ENCODE measurements around the gene PRKRA. TPM values are rescaled to one million over a fixed set of nuclear protein-coding genes. Genes with fewer than 3 reads are reported as not detected.

The PRKRA gene
- total RNA-seq, 1 donor from 2014 or later, result 70.3 TPM

DNA sequence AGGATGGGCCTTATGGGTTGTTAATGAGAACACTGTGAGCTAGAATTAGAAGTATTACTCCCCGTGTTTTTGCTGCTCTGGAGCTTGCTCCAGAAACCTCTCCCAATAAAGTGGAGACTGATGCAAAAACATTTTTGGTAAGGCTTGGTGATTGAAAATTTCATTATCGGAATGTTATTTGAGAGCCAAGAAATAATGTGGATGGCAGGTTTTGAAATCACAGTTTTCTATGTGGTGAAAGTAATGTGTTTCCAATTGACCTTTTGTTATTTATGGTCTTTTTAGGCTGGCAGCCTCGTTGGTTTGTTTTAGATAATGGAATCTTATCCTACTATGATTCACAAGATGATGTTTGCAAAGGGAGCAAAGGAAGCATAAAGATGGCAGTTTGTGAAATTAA is 34.4 kb upstream of the PRKRA start:
- TF ChIP-seq CTCF (IDR thresholded peaks at IDR 0.05; ENCODE audit: unreplicated experiment), result no peak
- no peaks in the 10 kb centered on the region for H3K27me3 Mint-ChIP-seq (ENCODE audit: low read depth)
- H3K36me3 Mint-ChIP-seq, result peaks cover 29% of the 10 kb centered on the region
- no peak overlapping the region for H3K27ac Mint-ChIP-seq
- DNase-seq (ENCODE audit: low spot score in 2 of 2, unreplicated experiment in 2 of 2), result no peak
- H3K4me1 Mint-ChIP-seq, result peaks cover 35% of the 10 kb centered on the region
- peaks cover 5% of the 10 kb centered on the region for H3K9me3 Mint-ChIP-seq
- no peak overlapping the region for H3K4me3 Mint-ChIP-seq

GRCh38 chr2:178484245-178485041 is 33.5 kb upstream of the PRKRA start:
- TF ChIP-seq CTCF (IDR thresholded peaks at IDR 0.05; ENCODE audit: unreplicated experiment), result no peak
- Mint-ChIP-seq H3K36me3 (peaks cover 23% of the 10 kb centered on the region), H3K27me3 (ENCODE audit: low read depth) (no peaks in the 10 kb centered on the region), H3K9me3 (peaks cover 5% of the 10 kb centered on the region), H3K4me3 (no peak overlapping the region), H3K27ac (peak overlapping the region; percentile 75), H3K4me1 (peaks cover 35% of the 10 kb centered on the region)
- DNase-seq (ENCODE audit: low spot score in 2 of 2, unreplicated experiment in 2 of 2), result no peak

GRCh38 chr2:178482437-178482836 is 31.5 kb upstream of the PRKRA start:
- no peaks in the 10 kb centered on the region for H3K27me3 Mint-ChIP-seq (ENCODE audit: low read depth)
- no peak for TF ChIP-seq CTCF (IDR thresholded peaks at IDR 0.05; ENCODE audit: unreplicated experiment)
- H3K4me1 Mint-ChIP-seq, result peaks cover 45% of the 10 kb centered on the region
- H3K9me3 Mint-ChIP-seq, result peaks cover 5% of the 10 kb centered on the region
- no peak overlapping the region for H3K27ac Mint-ChIP-seq
- peak overlapping the region; percentile 94 for H3K4me3 Mint-ChIP-seq
- DNase-seq (ENCODE audit: low spot score in 2 of 2, unreplicated experiment in 2 of 2), result no peak
- peaks cover 14% of the 10 kb centered on the region for H3K36me3 Mint-ChIP-seq

DNA sequence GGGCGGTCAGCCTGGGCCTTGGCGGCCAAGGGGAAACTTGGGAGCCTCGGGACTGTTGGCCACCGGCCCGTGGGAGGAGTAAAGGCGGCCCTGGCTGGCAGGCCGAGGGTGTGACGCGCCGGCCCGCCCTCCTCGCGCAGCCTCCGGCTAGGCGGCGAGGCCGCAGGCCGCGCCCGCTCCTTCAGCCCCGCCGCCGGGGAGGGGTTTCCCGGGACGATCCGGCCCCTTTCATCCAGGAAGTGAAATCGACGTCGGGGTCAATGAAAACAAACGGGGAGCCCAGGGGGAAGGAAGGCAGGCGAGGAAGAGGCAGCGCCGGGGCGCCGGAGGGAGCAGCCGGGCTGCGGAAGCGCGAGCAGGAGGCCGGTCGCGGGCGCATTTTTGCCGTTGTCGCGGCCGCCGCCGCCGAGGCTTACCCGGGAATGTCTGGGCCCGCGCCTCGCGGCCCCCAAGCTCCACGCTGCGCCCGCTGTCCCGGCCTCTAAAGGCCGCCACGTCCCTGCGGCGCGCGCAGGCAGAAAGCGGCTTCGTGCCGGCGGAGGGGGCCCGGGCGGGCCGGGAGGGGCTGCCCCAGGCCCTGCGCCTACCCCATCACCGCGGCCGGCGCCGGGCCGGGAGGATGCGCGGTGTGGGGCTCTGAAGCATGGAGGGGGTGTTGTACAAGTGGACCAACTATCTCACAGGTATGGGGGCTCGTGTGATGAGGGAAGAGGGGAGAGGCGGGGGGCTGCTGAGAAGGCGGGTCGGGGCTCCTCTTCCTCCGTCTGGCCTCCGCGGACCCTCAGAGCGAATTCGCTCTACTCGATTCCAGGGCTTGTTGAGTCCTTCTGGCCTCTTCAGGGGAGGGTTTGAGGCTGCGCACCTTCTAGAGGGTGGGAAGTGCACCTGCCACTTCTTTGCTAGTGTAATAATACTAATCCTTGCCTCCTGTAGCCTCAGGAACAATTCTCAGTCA is 29.5 kb upstream of the PRKRA start, which contains the start of gene PLEKHA3:
Gene PLEKHA3, plus strand, starts transcription at position 231 of the 955 bp plus-strand sequence. Its CDS starts 413 bp downstream, at position 644.
- Mint-ChIP-seq H3K36me3 (peaks cover 1% of the 10 kb centered on the region), H3K9me3 (no peaks in the 10 kb centered on the region), H3K4me3 (peak within 1 kb of the TSS; percentile 94), H3K4me1 (peaks cover 49% of the 10 kb centered on the region), H3K27ac (peak within 1 kb of the TSS; percentile 99), H3K27me3 (ENCODE audit: low read depth) (no peaks in the 10 kb centered on the region)
- no peak for TF ChIP-seq CTCF (IDR thresholded peaks at IDR 0.05; ENCODE audit: unreplicated experiment)
- peak; percentile 73 to 84 for DNase-seq (ENCODE audit: low spot score in 2 of 2, unreplicated experiment in 2 of 2)

DNA sequence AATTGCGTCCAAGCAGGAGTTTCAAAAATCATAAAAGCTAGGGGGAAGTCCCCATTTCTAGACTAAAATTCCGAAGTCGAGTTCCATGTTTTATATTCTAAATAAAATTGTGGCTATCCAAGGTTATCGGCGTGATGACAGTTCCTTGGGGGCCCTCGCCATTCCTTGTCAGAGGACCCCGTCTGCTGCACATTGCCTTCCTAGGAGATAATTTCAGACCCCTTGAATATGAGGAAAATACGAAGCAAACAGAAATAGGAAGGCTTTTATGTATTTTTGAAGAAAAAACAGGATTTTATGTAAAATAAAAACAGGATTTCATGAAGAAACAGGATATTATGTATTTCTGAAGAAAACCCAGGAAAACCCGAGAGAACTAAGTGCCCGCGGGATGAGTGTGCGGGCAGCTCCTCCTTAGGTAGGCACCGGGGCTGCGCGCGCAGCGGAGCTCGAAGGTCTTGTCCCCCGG is 28.8 kb upstream of the PRKRA start:
- DNase-seq (ENCODE audit: low spot score in 2 of 2, unreplicated experiment in 2 of 2), result no peak
- peaks cover 47% of the 10 kb centered on the region for H3K4me1 Mint-ChIP-seq
- H3K36me3 Mint-ChIP-seq, result no peaks in the 10 kb centered on the region
- H3K27ac Mint-ChIP-seq, result peak overlapping the region; percentile 99
- H3K27me3 Mint-ChIP-seq (ENCODE audit: low read depth), result no peaks in the 10 kb centered on the region
- H3K4me3 Mint-ChIP-seq, result peak overlapping the region; percentile 94
- no peaks in the 10 kb centered on the region for H3K9me3 Mint-ChIP-seq
- no peak for TF ChIP-seq CTCF (IDR thresholded peaks at IDR 0.05; ENCODE audit: unreplicated experiment)
